DND-41 (cell line): Measurements from ENCODE around the gene PHB1.

ENCODE experiments used
- CTCF ChIP-seq: IDR thresholded peaks from 2 replicates; pipeline ENCODE4 v1.5.1; 2012; ENCODE audit warnings: borderline replicate concordance, low read length, moderate library complexity, mild to moderate bottlenecking; ENCODE audit not compliant: poor library complexity, severe bottlenecking; ENCODE audit errors: extremely low read depth
- EZH2 ChIP-seq: IDR thresholded peaks from 3 replicates; pipeline ENCODE4 v1.6.1; 2012; ENCODE audit warnings: borderline replicate concordance, low read depth, mild to moderate bottlenecking, moderate library complexity, low read length, inconsistent platforms; ENCODE audit not compliant: severe bottlenecking

- TF ChIP-seq CTCF (no peak), EZH2 (no peak)
Observed at GRCh38 chr17:49401971-49402611, 12.6 kb downstream of the PHB1 start.
